Stimulated activated CD4-positive, alpha-beta T cell treated with anti-CD3 and anti-CD28 coated beads, Interleukin-2, amount 100 ng/mL, for 48 hours (primary cell): ENCODE results near the gene ATAD1.
A peak's percentile ranks its signal among the peaks of the same experiment; 100 is the strongest.

Source experiments
- DNase-seq, 2 donors: peaks; one replicate each; pipeline ENCODE4 v3.0.0-alpha.2; 2020

ATAD1 gene

DNA sequence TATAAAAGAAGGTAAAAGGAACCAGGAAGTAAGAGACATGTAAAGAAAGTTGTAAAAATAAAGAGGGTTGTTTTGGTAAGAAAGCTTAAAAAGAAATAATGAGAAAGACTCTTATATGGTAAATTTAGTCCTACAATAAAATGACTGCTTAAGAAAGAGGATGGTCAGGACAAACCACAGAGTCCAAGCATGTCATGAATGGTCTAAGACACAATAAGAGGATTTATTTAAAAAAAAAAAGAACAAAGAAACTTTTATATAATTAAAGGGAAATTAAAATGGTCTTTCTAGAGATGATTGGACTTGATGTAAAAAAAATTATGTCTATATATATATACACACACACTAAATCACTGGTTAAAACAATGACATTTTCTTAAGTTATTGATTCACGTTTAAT lies 18.2 kb downstream of the ATAD1 start:
- no peak for DNase-seq

DNA sequence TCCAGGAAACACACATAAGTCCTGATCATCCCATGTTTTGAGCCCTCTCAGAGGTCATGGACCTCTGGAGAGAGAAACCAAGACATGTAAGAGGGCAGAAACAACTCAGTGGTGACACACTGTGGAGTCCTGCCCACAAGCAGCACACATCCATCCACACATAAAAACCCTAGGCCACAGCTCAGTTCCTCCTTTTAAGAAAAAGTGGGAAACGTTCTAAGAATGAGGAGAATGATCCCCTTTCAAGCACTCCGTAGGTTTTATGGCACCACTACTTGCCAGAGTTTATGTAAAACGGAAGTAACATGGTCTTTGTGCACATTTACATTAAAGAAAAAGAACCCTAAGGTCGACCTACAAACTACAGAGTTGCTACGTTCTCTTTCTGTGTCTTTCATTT lies 19.9 kb downstream of the ATAD1 start:
- DNase-seq = no peak

DNA sequence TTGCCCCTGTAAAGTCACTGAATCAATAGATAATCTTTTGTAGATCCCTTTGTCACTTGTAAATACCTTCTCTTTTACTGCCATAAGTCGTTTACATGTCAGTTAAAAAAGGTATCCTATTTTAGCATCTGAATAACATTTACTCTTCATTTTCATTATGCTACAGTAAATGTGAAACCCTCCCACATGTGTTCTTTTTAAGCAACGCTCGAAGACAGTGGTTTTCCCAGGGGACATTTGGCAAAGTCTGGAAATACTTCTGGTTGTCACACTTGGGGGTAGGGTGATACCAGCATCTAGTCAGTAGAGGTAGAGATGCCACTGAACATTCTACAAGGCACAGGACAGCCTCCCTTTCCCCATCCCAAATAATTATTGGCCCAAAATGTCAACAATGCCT lies 23.7 kb downstream of the ATAD1 start:
- no peak for DNase-seq

DNA sequence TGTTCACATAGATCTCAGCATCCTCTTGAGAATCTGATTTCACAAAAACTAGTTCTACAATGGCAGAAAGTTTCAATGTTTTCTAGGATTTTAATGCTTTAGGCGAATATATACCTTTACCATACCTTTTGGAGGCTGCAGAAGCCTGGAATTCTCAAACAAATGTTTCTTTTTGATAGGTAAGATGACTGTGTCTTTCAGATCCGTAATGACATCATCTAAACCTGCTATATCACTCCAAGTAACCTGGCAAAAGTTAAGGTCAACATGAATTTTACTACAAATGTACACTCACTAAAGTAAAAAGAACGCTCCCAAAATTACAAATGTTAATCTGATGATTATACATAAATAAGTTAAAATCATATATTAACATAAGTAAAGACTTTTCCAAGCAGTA lies 27.8 kb downstream of the ATAD1 start:
- no peak for DNase-seq

DNA sequence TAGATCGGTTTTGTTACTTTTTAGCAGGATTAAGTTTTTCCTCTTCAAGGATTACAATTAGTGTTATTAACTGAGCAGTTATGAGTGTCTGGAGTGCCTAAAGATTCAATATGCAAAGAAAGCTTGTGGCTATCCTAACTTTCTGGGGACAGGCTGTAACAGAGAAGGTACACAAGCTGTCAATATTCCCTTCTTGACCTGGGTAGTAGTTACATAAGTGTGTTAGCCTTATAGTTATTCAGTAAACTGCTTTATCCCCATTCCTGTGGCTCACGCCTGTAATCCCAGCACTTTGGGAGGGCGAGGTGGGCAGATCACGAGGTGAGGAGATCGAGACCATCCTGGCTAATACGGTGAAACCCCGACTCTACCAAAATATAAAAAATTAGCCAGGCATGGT lies 31.6 kb downstream of the ATAD1 start:
- DNase-seq = no peak

DNA sequence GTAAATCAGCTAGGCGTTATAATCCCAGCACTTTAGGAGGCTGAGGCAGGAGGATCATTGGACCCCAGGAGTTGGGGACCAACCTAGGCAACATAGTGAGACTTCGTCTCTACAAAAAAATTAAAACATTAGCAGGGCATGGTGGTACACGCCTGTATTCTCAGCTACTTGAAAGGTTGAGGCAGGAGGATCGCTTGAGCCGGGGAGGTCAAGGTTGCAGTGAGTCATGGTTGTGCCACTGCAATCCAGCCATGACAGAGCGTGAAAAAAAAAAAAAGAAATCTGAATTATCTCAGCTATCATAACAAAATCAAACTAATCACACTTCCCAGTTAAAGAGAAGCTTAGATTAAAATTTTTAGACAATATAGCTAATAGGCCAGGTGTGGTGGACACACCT lies 35.3 kb downstream of the ATAD1 start:
- DNase-seq = no peak

DNA sequence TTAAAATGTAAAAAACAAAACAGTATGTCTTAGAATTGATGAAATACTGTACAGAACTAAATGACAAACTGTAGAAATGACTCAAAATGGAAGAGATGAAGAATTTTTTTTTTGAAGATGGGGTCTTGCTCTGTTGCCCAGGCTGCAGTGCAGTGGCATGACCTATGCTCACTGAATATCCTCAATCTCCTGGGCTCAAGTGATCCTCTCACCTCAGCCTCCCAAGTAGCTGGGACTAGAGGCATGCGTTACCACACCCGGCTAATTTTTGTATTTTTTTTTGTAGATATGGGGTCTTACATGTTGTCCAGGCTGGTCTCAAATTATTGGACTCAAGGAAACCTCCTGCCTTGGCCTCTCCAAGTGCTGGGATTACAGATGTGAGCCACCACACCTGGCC lies 36.5 kb downstream of the ATAD1 start:
- DNase-seq = no peak

DNA sequence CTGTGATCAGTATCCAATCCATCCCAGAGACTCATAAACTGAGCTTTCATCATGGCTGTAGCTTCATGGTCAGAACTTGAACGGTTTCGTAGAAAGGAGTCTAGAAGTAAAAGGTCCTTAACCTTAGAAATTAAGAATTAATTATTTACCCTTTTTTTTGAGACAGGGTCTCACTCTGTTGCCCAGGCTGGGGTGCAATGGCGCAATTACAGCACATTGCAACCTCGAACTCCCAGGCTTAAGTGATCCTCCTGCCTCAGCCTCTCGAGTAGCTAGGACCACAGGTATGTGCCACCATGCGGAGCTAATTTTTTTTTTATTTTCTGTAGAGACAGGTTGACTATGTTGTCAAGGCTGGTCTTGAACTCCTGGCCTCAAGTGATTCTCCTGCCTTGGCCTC lies 41.7 kb downstream of the ATAD1 start:
- no peak for DNase-seq

DNA sequence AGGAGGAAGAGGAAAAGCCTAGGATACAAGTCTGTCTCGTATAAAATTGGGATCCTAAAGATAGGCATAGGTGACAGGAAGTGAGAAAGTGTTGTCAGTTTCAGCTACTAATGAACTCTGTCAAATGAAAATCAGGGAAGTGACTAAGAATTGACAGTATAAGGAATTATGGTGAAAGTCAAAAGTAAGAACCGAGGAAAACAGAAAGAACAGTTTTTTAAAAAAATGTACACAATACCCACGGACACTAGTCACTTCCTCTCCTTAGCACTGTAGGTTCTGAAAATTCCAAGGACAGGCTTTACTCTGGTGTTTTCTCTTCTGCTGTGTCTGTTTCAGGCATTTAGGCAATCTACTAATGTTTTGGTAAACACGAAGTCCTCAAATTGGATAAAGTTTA lies 42.3 kb downstream of the ATAD1 start:
- no peak for DNase-seq

DNA sequence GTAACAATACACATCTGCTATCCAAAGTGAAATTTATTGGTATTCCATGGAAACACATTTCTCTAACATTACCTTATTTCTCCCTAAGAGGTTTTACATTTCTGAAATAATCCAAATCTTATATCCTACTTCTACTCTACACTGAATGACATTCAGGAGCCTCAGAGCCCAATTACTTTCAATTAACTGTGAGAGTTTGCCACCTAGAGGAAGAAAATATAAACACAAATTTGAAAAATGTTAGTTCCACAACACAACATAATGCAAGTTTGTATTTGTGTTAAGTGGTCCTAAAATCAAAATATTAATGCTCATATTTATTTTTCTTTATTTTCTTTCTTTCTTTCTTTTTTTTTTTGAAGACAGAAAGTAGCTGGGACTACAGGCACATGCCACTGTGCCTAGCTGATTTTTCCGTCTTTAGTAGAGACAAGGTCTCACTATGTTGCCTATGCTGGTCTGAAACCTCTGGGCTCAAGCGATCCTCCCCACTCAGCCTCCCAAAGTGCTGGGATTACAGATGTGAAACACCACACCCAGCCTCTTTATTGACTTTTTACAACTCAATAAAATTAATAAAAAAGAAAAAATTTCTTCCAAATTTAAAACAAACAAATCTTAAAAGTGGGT lies 46.0 kb downstream of the ATAD1 start:
- no peak for DNase-seq

DNA sequence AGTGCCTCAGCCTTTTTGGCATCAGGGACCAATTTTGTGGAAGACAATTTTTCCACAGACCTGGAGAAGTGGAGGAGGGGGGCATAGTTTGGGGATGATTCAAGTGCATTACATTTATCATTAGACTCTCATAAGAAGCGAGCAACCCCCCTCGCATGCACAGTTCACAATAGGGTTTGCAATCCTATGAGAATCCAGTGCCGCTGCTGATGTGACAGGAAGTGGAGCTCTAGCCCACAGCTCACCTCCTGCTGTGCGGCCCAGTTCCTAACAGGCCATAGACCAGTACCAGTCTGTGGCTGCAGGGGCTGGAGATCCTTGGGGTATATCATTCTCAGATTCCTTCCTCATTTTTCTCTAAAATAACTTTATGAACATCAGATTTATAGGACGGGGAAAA lies 50.8 kb downstream of the ATAD1 start:
- no peak for DNase-seq

DNA sequence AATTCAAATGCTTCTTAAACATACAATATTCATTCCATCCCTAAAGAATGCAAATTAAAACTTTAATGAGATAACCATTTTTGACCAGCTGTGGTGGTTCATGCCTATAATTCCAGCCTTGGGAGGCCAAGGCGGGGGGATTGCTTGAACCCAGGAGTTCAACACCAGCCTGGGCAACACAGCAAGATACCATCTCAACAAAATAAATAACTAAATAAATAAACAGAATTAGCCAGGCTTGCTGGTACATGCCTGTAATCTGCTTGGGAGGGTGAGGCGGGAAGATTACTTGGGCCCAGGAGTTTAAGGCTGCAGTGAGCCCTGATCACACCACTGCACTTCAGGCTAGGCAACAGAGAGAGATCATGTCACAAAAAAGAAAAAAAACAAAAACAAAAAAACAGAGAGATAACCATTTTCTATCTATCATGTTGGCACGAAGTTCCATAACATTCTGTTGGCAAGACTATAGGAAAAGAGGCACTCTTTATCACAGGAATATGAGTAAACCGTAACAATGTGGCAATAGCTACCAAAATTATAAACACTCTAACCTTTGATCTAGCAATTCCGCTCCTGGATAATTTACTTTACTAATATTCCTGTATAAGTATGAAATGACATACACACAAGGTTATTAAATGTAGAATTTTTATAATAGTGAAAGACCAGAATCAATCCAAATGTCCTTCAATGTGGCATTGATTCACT lies 52.2 kb downstream of the ATAD1 start:
- no peak for DNase-seq

DNA sequence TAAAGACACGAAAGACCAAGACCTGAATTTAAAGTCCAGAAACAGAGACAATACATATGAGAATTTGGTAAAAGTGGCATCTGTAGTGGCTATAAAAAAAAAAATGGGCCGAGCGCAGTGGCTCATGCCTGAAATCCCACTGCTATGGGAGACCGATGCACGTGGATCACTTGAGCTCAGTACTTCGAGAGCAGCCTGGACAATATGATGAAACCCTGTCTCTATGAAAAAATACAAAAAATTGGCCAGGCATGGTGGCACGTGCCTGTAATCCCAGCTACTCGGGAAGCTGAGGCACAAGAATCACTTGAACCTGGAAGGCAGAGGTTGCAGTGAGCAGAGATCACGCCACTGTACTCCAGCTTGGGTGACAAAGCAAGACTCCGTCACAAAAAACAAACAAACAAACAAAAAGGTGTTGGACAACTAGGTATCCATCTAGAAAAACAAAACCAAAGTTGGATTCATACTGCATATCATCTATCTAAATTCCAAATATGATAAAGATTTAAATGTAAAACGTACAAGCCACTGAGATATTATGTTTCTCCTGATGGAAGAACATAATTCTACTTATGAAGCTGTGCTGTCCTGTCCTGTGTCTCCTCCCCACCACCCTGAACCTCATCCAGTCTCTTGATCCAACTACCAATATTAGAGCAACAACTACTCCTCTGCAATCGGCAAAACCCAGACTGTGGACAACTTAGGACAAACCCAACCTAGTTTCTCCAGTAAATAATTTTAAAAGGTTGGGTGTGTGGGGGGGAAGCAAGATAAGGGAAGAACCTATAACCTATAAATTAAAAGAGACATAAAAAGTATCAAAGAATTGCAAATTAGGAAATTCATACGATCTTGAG lies 53.7 kb downstream of the ATAD1 start:
- DNase-seq = no peak

DNA sequence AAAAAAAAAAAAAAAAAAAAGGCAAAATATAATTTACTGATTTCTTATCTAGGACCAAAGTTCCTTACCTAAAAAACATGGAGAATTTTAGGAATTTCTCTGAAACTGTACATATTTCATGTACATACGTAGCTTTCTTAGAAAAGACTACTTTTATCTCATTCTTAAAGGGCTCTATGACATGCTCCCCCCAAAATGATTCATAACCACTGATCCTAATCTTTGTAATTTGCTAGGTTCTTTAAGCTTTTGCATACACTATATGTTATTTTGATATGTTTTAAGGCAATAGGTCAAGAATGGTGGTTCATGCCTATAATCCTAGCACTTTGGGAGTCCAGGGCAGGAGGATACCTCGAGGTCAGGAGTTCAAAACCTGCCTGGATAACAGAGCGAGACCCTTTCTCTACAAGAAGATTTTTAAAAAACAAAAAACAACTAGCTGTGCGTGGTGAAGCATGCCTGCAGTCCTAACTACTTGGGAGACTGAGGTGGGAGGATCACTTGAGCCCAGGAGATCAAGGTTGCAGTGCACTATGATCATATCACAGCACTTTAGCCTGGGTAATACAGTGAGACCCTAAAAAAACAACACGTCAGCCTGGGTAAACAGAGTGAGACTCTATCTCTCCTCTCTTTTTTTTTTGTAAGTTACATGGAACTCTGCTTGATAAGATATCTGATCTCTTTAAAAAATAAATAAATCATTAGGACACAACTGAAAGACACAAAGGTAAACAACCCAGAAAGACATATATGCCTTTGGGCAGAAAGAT lies 54.8 kb downstream of the ATAD1 start:
- no peak for DNase-seq

DNA sequence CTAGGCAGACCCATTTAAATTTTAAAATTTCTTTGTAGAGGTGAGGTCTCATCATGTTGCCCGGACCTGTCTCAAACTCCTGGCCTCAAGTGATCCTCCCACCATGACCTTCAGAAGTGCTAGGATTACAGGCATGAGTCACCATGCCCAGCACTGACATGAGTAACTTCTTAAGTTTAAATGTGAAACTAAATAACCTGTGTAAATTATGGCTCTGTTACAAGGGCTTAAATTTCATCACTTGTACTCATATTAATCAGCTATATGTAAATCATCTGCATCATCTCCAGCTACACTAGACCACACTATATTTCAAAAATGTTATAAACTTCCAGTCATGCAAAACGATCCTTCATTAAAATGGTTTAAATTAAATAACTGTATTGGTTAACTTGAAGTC lies 56.1 kb downstream of the ATAD1 start:
- peak; percentile 33 to 37 for DNase-seq

DNA sequence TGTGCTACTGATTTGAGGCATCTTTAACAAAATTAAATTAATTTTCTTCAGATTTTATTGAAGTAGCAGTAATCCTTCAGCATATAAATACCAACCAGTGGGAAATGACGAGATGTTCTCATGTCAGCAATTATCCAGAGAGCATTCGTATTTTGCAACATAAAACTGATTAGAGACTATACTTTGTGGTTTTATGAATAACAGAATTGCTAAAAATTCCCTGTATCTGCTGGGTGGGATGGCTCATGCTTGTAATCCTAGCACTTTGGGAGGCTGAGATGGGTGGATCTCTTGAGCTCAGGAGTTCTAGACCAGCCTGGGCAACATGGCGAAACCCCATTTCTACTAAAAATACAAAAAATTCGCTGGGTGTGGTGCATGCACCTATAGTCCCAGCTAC lies 56.9 kb downstream of the ATAD1 start:
- DNase-seq = no peak

DNA sequence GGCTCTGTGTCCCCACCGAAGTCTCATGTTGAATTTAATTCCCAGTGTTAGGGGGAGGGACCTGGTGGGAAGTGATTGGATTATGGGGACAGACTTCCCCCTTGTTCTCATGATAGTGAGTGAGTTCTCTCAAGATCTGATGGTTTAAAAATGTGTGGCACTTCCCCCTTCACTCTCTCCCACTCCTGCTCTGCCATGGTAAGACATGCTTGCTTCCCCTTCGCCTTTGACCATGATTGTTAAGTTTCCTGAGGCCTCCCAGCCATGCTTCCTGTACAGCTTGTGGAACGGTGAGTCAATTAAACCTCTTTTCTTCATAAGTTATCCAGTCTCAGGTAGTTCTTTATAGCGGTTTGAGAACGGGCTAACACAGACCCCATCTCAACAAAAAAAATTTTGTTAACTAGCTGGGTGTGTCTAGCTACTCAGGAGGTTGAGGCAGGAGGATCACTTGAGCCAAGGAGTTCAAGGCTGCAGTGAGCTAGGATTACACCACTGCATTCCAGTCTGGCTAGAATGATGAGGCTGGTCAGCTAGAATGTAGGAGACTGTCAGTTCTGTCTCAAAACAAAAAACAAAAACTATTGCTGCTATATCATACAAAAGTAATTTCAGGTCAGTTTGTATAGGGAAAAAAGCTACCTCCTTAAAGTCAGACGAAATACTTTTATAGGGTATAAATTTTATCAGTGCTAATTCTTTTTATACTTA lies 57.7 kb downstream of the ATAD1 start:
- no peak for DNase-seq

DNA sequence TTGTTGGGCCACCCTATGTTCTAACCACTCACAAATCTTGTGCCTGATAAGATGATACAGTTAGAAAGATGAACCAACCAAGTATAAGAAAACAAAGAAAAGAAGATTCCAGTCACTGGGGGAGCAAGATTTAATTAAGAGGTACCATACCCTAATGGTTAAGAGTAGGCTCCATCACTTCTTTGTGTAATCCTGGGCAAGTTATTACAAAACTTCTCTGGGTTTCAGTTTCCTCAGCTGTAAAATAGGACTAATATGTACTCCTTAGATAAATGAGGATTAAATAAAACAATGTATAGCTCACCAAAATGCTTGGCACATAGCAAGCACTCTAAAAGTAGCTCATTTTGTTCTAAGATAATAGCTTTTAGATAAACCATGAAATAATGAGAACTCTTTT lies 58.5 kb downstream of the ATAD1 start:
- no peak for DNase-seq

DNA sequence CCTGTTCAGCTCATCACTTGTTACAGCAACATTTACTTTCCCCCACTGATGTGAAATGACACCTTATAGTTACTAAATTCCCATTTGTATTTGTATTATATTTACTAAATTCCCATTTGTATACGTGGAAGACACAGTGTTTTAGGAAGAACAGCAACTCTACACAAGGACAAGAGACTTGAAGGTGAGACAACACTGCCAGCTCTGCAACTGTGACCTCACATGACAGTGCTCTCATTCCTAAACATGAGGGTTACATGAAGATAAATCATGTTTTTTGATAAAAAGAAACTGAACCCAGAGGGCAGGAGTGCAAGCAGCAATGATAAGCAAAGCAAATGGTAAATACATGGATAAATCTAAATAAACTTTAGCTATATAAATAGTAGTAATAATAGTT lies 60.3 kb downstream of the ATAD1 start:
- no peak for DNase-seq

DNA sequence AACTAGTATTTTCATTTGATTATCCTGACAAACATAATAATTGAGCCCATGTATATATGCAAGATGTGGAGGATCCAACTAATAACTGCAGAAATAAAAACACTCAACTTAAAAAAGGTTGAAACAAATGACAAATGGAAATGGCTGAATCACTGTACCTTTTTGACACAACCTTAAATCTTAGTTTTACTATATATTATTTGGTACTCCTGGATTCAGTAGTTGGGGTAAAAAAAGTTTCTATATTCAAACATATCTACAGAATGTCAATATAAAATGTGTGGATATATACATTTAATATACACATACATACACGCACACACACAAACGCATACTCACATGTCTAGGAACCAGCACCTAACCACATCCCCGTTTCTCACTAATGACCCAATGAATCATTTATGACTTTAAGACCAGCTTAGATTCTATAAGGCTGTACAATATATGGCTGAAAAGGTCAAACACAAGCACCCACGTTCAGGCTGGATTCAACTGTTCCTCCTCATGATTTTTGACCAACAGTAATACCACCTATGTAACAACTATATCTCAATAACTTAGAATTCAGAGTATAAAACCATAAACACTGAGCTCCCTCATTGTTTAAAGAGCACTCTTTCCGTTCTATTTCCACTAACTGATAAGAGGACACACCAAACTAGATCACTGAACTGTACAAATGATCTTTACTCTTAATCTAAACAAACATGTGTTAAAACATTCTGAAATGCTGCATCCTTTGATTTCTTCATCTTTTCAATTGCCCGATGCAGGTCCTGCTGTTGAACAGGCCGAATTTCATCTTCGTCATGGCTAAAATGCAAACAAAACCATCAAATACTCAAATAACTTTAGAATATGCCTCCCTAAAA lies 63.8 kb downstream of the ATAD1 start:
- no peak for DNase-seq

DNA sequence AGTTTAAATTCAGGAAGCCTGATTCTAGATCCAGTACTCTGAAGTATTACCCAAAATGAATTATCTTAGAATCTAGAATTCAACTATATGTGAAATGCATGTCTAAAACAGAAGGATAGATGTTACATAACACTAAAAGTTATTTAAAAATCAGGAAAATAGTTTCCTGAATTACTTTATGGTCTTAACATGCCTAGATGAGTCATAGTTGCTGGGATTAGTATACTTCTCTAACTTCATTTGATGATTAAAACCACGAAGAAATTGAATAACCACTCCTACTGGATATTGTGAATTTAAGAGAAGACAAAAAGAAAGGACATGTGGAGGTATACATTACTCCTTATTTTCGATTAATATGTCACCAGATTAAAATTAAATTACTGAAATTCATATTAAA lies 65.5 kb downstream of the ATAD1 start:
- no peak for DNase-seq

DNA sequence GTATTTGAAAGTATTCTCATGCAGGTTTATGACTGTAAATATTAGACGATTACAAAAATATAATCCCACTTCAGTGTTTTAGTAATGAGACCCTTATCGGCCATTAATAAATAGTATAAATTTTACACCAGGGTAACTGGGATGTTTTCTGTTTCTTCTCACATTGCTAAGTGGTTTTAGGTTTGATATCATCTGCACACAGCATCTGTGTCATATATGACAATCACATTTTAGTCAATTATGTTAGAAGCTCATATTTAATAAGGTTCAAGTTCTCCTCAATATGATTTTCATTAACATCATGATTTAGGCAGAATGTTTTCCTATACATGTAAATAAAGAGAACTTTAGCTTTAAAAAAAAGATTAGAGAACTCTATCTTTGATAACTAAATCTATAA lies 66.8 kb downstream of the ATAD1 start:
- no peak for DNase-seq
